ENCODE results near the gene SLC26A8.
"Not testable (repeated sequence)": the region's sequence is repeated elsewhere in the genome, so short reads cannot be mapped to it uniquely, and the experiment has no call there.

Gene SLC26A8

GRCh38 chr6:35945650-35946025 lies 78.8 kb downstream of the SLC26A8 start:
- no peak for DNase-seq (ENCODE audit: low read depth in 2 of 2)

GRCh38 chr6:35943390-35943789 lies 81.1 kb downstream of the SLC26A8 start:
- no peak for DNase-seq (ENCODE audit: low read depth in 2 of 2)

- no peak for DNase-seq (ENCODE audit: low read depth in 2 of 2)
Observed at GRCh38 chr6:35942355-35942754, 82.1 kb downstream of the SLC26A8 start.

GRCh38 chr6:35941170-35941569 lies 83.3 kb downstream of the SLC26A8 start:
- not testable (repeated sequence) for DNase-seq (ENCODE audit: low read depth in 2 of 2)

- not testable (repeated sequence) for DNase-seq (ENCODE audit: low read depth in 2 of 2)
Observed at GRCh38 chr6:35940014-35940413, 84.4 kb downstream of the SLC26A8 start.

- DNase-seq (ENCODE audit: low read depth in 2 of 2) = not testable (repeated sequence)
Observed at GRCh38 chr6:35939259-35939658, 85.2 kb downstream of the SLC26A8 start.

- no peak for DNase-seq (ENCODE audit: low read depth in 2 of 2)
Observed at GRCh38 chr6:35936681-35937359, 87.6 kb downstream of the SLC26A8 start.

GRCh38 chr6:35935469-35935868 lies 89.0 kb downstream of the SLC26A8 start:
- DNase-seq (ENCODE audit: low read depth in 2 of 2) = no peak

- DNase-seq (ENCODE audit: low read depth in 2 of 2) = no peak
Observed at GRCh38 chr6:35933844-35934243, 90.6 kb downstream of the SLC26A8 start.

GRCh38 chr6:35931873-35932272 lies 92.6 kb downstream of the SLC26A8 start:
- not testable (repeated sequence) for DNase-seq (ENCODE audit: low read depth in 2 of 2)

- no peak for DNase-seq (ENCODE audit: low read depth in 2 of 2)
Observed at GRCh38 chr6:35931120-35931561, 93.3 kb downstream of the SLC26A8 start.

- no peak for DNase-seq (ENCODE audit: low read depth in 2 of 2)
Observed at GRCh38 chr6:35929601-35930000, 94.8 kb downstream of the SLC26A8 start.

GRCh38 chr6:35926509-35927215 lies 97.8 kb downstream of the SLC26A8 start:
- no peak for DNase-seq (ENCODE audit: low read depth in 2 of 2)

- no peak for DNase-seq (ENCODE audit: low read depth in 2 of 2)
Observed at GRCh38 chr6:35925961-35926360, 98.5 kb downstream of the SLC26A8 start.

- DNase-seq (ENCODE audit: low read depth in 2 of 2) = no peak
Observed at GRCh38 chr6:35924146-35924545, 100.3 kb downstream of the SLC26A8 start.

GRCh38 chr6:35922139-35922554 lies 102.3 kb downstream of the SLC26A8 start:
- no peak for DNase-seq (ENCODE audit: low read depth in 2 of 2)

GRCh38 chr6:35920793-35921732 lies 103.4 kb downstream of the SLC26A8 start, which contains the start of gene SRPK1:
TSS of gene SRPK1 (minus strand) at chr6:35921098. CDS start at chr6:35921056, 42 bp downstream.
- DNase-seq (ENCODE audit: low read depth in 2 of 2) = peak; percentile 68 to 72

GRCh38 chr6:35919827-35920751 lies 104.4 kb downstream of the SLC26A8 start:
- peak in 1 of 2 donors; percentile 31 for DNase-seq (ENCODE audit: low read depth in 2 of 2)

GRCh38 chr6:35919085-35919826 lies 105.2 kb downstream of the SLC26A8 start:
- DNase-seq (ENCODE audit: low read depth in 2 of 2) = no peak

- not testable (repeated sequence) for DNase-seq (ENCODE audit: low read depth in 2 of 2)
Observed at GRCh38 chr6:35916893-35917292, 107.5 kb downstream of the SLC26A8 start.
